GM19099 (cell line): ENCODE measurements around the gene TSEN54.

Experiments
- POLR2A ChIP-seq: IDR thresholded peaks from 3 replicates; pipeline ENCODE4 v1.6.1; 2011; ENCODE audit warnings: low read depth; ENCODE audit not compliant: insufficient read length; ENCODE audit errors: extremely low read depth

The TSEN54 gene

DNA sequence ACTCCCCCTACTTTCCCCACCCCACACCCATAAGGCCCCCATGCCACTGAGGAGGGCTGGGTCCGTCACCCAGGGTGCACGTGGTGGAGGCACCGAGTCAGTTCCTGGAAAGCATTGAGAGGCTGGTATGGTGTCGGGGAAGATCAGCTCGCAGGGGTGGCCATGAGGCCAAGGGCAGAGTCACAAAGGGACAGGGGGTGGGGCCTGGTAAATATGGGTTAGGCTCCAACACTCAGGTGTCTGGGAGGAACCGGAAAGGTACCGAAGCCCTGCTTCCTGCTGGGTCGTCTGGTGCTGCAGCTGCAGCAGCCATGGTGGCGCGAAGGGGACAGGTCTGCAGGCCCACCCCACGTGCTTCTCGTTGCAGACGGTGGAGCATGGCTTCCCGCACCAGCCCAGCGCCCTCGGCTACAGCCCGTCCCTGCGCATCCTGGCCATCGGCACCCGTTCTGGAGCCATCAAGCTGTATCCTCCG, 39.4 kb downstream of the TSEN54 start:
- no peak for TF ChIP-seq POLR2A

DNA sequence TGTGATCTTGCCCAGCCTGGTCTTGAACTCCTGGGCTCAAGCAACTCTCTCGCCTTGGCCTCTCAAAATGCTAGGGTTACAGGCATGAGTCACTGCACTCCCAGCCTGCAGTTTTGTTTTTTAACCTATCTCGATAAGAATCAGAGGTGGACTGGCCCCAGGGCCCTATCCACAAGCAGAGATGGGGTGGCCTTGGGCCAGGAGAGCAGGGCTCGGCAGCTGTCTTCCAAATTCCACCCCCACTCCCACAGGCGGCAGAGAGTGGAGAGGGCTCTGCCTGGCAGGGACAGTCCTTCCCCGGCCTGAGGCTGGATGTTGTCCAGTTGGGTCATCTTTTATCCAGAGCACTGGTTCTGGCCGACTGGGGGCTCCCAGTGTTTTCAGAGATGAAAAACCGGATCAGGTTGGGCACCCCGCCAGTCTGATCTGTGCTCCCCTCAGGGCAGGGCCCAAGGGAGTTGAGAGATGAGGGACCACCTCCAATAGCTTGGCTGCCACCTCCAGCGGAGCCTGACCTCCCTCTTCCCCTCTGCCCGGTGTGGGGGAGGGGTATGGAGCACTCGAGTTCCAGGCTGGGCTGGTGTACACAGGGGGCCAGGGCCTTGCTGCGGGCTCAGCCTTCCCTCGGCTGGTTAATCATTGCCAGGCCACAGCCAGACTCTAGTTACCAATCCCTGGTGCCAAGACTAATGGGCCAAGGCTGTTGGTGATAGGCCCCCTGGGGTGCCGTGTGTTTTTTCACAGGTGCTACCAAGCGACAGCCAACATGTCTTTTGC, 40.9 kb downstream of the TSEN54 start:
- no peak for TF ChIP-seq POLR2A

DNA sequence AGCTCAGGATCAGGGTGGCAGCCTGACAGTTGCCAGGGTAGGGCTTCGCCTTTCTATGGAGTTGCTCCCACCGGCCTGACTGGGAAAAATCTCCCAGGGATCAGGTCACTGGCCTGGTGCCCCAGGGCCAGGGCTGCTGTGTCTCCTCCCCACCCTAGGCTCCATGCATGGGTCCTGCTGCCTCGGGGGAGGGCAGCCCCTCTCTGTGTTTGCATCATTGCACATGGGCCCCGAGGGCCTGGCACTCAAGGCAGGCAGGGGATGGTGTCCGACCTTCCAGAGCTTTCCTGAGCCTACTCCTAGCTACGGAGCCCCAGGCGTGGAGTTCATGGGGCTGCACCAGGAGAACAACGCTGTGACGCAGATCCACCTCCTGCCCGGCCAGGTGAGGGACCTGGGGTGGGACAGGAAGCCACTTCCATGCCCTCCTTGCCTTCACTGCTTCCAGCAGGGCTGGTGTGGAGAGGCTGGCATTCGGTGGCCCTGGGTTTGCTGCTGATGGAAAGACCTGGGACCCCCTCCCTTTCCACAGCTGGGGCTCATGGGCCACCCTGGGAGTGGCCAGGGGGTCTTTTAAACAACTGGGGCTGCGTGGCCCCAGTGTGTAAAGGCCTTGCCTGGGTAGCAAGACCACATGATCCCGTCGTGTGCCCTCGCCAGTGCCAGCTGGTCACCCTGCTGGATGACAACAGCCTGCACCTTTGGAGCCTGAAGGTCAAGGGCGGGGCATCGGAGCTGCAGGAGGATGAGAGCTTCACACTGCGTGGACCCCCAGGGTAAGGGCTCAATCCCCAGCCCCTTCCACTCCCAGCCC, 41.7 kb downstream of the TSEN54 start:
- TF ChIP-seq POLR2A, result no peak

DNA sequence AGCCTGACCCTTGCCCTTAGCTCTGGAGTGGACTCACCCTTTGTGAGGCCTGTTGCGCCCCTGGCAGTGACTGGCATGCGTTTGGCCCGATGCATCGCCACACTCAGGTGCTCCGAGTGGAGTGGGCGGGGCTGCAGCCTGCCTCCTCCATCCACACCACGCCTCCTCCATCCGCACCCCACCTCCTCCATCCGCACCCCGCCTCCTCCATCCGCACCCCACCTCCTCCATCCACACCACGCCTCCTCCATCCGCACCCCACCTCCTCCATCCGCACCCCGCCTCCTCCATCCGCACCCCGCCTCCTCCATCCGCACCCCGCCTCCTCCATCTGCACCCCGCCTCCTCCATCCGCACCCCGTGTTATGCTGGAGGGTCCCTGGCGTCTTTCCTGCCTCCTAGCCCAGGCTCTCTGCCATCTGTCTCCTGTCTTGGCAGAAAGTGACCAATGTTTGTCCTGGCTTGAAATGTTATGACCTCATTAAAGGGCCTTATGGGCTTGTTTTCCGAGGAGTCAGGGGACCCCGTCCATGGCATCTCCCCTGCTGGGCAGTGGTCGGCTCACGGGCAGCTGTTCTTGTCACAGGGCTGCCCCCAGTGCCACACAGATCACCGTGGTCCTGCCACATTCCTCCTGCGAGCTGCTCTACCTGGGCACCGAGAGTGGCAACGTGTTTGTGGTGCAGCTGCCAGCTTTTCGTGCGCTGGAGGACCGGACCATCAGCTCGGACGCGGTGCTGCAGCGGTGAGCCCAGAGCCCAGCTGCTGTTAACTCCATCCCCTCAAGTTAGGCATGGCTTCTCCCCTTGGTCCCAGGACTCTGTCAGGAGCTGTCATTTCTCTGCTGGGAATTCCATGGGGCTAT, 42.6 kb downstream of the TSEN54 start:
- TF ChIP-seq POLR2A, result no peak

DNA sequence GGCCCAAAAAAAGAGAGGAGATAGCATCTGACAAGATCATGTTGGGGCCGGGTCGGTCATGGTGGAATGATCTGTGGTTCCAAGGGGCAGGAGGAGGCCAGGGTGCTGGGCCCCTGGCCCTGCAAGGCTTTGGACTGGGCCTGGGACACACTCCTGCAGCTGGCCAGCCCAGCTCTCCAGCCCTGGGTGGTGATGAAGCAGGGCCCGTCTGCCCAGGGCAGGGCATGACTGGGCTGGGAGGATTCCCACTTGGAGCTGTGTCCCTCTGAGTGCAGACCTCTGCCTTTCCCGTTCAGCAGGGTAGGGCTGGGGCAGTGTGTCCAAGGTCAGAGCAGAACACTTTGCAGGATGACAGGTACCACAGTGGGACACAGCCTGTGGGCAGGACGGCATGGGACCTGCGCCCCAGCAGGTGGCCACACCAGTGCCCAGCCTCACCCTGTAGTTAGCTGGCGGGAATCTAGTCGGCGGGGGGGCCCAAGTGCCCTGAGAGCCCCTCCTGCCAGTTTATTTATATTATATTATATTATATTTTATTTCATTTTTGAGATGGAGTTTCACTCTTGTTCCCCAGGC, 43.7 kb downstream of the TSEN54 start:
- TF ChIP-seq POLR2A, result no peak

DNA sequence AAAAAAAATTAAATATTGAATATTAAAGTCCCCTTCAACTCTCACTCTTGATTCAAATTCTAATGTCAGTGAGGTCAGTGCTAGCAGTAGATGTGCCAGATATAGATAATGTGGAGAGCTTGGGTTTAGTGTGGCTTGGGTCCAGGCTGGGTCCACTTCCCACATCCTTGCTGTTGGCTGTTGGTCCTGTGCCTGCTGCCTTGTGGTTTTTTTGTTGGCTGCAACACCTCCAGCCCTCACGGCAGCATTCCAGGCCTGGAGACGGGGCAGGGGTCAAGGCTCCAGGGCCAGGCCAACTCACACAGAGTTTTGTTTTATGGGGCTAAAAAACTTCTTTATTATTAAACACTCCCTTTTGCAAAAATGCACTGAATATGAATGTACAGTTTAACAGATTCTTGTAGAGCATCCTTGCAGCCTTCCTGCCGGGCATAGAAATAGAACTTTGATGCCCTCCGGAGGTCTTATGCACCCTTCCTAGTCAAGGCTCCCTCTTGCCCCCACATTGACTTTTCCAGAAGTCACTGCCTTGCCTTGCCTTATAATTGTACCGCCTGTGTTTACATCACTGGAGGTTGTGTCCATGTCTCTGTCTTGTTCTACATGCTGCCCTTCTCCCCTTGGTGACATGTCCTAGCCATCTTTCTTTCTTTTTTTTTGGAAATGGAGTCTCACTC, 45.7 kb downstream of the TSEN54 start:
- TF ChIP-seq POLR2A, result no peak

DNA sequence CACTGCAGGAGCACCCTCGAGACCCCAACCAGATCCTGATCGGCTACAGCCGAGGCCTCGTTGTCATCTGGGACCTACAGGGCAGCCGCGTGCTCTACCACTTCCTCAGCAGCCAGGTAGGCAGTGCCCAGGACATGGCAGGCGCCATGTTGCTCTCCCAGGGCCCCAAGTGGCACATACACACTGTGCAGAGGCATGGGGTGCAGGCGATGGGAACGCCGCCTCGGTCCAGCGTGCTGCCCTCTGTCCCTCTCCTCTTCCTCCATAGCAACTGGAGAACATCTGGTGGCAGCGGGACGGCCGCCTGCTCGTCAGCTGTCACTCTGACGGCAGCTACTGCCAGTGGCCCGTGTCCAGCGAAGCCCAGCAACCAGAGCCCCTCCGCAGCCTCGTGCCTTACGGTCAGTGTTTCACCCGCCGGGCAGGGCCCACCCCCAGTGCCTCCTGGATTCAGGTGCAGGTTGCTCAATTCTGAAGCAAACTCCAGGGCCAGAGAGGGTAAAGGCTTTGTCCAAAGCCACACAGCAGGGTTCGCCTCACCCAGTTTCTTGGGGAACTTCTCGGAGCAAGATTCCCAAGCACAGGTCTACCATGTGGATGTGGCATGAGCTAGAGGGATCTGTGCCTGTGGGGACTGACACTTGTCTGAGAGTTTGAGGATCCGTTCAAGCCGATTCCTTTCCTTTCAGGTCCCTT, 46.9 kb downstream of the TSEN54 start:
- TF ChIP-seq POLR2A, result no peak

DNA sequence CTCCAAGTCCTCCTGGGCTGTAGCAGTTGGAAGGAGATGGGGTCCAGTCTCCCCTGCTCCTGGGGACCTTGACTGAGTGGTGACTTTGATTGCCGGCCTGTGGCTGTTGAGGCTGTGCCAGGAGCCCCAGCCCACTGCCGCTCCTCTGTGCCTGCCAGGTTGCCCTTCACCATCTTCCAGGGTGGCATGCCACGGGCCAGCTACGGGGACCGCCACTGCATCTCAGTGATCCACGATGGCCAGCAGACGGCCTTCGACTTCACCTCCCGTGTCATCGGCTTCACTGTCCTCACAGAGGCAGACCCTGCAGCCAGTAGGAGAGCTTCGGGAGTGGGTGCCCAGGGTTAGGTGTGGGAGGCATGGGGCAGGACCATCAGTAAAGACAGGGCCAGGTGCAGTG, 47.9 kb downstream of the TSEN54 start:
- TF ChIP-seq POLR2A, result no peak

DNA sequence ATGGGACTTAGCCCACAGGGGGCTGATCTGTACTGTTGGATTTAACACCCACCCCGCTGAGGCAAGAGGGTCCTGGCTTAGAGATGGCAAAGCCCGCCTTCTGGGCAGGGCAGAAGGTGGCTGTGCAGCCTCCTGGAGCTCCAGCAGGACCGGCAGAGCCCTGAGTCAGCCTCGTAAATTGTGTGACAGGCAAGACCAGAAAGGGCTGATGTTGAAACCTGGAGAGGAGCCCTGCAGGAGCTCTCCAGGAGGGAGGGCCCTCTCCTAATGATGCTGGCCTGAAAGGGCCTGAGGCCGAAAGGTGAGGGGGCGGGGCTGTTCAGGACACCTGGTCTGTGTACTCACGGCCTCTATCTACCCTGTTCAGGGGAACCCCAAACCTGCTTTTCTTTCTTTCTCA, 48.7 kb downstream of the TSEN54 start:
- TF ChIP-seq POLR2A, result no peak

DNA sequence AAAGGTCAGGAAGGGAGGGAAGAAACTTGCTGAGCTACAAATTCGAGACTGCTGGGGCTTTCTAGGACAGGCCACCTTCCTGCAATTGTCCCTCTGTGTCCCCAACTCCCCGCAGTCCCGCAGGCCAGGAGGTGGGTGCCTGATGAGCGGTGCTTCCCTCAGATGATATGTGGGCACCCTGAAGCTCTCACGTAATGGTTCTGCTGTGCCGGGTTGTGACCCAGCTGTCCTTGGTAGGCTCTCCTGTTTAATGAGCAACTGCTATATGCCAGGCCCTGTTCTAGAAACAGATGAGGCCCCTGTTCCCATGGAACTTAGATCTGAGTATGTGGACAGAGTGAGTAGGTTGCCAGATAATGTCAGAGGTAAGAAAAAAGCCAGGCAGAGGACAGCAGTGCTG, 49.3 kb downstream of the TSEN54 start:
- TF ChIP-seq POLR2A, result no peak

DNA sequence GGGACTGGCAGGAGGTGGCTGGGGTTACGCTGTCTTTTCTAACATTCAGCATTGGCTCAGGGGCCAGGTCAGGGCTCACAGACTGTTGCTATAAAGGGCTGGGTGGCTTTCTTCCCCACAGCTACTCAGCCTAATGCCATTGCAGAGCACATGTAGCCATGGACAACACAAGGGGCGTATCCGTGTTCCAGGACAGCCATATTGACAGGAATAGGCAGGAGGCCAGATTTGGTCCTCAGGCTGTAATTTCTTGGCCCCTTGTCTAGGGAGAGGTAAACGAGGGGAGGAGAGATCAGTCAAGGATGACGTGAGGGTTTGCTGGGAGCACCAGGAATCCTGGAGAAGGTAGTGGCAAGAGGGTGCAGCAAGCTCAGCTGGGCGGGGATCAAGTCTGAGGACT, 50.1 kb downstream of the TSEN54 start:
- TF ChIP-seq POLR2A, result no peak

DNA sequence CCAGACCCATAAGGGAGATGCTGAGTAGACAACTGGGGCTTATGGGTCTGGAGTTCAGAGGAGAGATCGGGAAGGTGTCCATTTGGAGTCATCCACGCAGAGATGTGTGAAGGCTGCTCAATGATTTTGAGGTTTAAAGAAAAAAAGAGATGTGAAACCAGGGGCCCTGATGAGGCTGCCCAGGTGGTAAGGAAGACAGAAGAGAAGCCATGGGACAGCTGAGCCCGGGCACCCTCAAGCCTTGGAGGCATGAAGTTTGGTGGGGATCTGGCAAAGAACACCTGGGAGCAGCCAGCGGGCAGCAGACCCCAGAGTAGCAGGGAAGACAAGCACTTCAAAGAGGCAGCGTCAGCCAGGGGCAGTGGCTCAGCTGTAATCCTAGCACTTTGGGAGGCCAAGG, 50.5 kb downstream of the TSEN54 start:
- TF ChIP-seq POLR2A, result no peak

DNA sequence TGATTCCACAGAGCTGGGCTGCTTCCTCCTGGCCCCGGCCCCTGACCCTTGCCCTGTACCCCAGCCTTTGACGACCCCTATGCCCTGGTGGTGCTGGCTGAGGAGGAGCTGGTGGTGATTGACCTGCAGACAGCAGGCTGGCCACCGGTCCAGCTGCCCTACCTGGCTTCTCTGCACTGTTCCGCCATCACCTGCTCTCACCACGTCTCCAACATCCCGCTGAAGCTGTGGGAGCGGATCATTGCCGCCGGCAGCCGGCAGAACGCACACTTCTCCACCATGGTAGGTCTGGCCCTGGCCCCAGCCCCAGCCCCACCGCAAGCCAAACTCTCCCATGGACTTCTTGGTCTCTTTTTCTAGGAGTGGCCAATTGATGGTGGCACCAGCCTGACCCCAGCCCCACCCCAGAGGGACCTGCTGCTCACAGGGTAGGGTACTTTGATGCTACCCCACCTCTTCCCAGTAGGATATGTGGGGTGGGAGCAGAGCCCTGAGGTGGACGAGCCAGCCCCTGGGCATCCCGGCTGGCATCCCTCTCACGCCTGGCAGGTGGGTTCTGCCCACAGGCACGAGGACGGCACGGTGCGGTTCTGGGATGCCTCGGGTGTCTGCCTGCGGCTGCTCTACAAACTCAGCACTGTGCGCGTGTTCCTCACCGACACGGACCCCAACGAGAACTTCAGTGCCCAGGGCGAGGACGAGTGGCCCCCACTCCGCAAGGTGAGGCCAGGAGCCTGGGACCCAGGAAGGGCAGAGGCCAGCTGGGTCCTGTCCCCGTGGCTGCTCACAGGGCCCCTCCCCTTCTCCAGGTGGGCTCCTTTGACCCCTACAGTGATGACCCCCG, 52.3 kb downstream of the TSEN54 start:
- TF ChIP-seq POLR2A, result no peak
